NOMO-1 (cell line): ENCODE data around the gene MAGEA12.
"Not testable (repeated sequence)": the region's sequence is repeated elsewhere in the genome, so short reads cannot be mapped to it uniquely, and the experiment has no call there.

Source experiments
- DNase-seq, 2 experiments: peaks; one replicate each; lab custom pipeline; 2025; ENCODE audit not compliant: unreplicated experiment in 2 of 2; lab: John Stamatoyannopoulos, UW

MAGEA12 gene

GRCh38 chrX:152733261-152733975 is at the start of gene MAGEA12, which contains the start of gene CSAG1:
Gene MAGEA12, plus strand, starts transcription at chrX:152733757. Its CDS starts 2,405 bp downstream, at chrX:152736162.
Gene CSAG1, minus strand, starts transcription at chrX:152733721. Its CDS starts 1,261 bp downstream, at chrX:152732460.
- DNase-seq: no peak

GRCh38 chrX:152697952-152698931 is 35.3 kb upstream of the MAGEA12 start, which contains the start of gene MAGEA3:
Gene MAGEA3, plus strand, starts transcription at chrX:152698794. Its CDS starts 2,039 bp downstream, at chrX:152700833.
- DNase-seq: not testable (repeated sequence)

- not testable (repeated sequence) for DNase-seq
These were observed 33.2 kb upstream of the MAGEA12 start for GRCh38 chrX:152700390-152700789.

- not testable (repeated sequence) for DNase-seq
These were observed 27.1 kb upstream of the MAGEA12 start for GRCh38 chrX:152706500-152706899.

- not testable (repeated sequence) for DNase-seq
These were observed 24.4 kb upstream of the MAGEA12 start, which contains the start of gene CSAG2 for GRCh38 chrX:152709173-152709572. Gene CSAG2, minus strand, starts transcription at chrX:152709273. Its CDS starts 161 bp downstream, at chrX:152709112.

GRCh38 chrX:152713195-152713594 is 20.4 kb upstream of the MAGEA12 start:
- DNase-seq: not testable (repeated sequence)

GRCh38 chrX:152713815-152714787 is 19.5 kb upstream of the MAGEA12 start, which contains the start of gene MAGEA2B:
Gene MAGEA2B, plus strand, starts transcription at chrX:152714628. Its CDS starts 2,479 bp downstream, at chrX:152717107.
- DNase-seq: not testable (repeated sequence)

GRCh38 chrX:152725409-152725808 is 8.1 kb upstream of the MAGEA12 start:
- no peak for DNase-seq

GRCh38 chrX:152734143-152734858 is 744 bp downstream of the MAGEA12 start:
- not testable (repeated sequence) for DNase-seq

- DNase-seq: no peak
These were observed 1.5 kb downstream of the MAGEA12 start for GRCh38 chrX:152735101-152735500.

- no peak for DNase-seq
These were observed 2.4 kb downstream of the MAGEA12 start for GRCh38 chrX:152735860-152736511.

- DNase-seq: not testable (repeated sequence)
These were observed 3.0 kb downstream of the MAGEA12 start for GRCh38 chrX:152736528-152736927.

- no peak for DNase-seq
These were observed 5.0 kb downstream of the MAGEA12 start for GRCh38 chrX:152738560-152738959.

- DNase-seq: not testable (repeated sequence)
These were observed 20.4 kb downstream of the MAGEA12 start, which contains the start of gene MAGEA2 for GRCh38 chrX:152753686-152754650. Gene MAGEA2, minus strand, starts transcription at chrX:152753842. Its CDS starts 2,479 bp downstream, at chrX:152751363.

- not testable (repeated sequence) for DNase-seq
These were observed 21.3 kb downstream of the MAGEA12 start for GRCh38 chrX:152754871-152755270.

GRCh38 chrX:152758918-152759317 is 25.4 kb downstream of the MAGEA12 start, which contains the start of gene CSAG3:
Gene CSAG3, plus strand, starts transcription at chrX:152759218.
- DNase-seq: not testable (repeated sequence)

- not testable (repeated sequence) for DNase-seq
These were observed 26.0 kb downstream of the MAGEA12 start for GRCh38 chrX:152759544-152759943.
